RWPE2 (cell line): Measurements from ENCODE around the gene DUSP16.

Source experiments
- ATAC-seq: fragments of 200-7000 bp; cut with Tn5 transposase; 3 replicates; pipeline ENCODE4 v1.9.1; 2021; ENCODE audit warnings: low read depth
- DNase-seq: peaks from one replicate; pipeline ENCODE4 v3.0.0-alpha.2; 2020; ENCODE audit warnings: low spot score
- H3K27ac ChIP-seq: fragments of 450-650 bp; 2 replicates; pipeline ENCODE4 v1.5.1; 2017; ENCODE audit warnings: mild to moderate bottlenecking; ENCODE audit not compliant: poor library complexity, severe bottlenecking
- H3K27me3 ChIP-seq: fragments of 250-450 bp; sonication (Bioruptor Pico); 2 replicates; pipeline ENCODE4 v1.5.1; 2021; ENCODE audit warnings: mild to moderate bottlenecking, moderate library complexity; ENCODE audit not compliant: insufficient read depth, poor library complexity, severe bottlenecking
- H3K36me3 ChIP-seq: fragments of 250-450 bp; sonication (Bioruptor Pico); 2 replicates; pipeline ENCODE4 v1.5.1; 2020; ENCODE audit warnings: low read depth, mild to moderate bottlenecking, moderate library complexity
- H3K4me1 ChIP-seq: fragments of 250-450 bp; sonication (Bioruptor Pico); 2 replicates; pipeline ENCODE4 v1.5.1; 2021; ENCODE audit warnings: mild to moderate bottlenecking, moderate library complexity; ENCODE audit not compliant: insufficient read depth, poor library complexity, severe bottlenecking
- H3K4me3 ChIP-seq: fragments of 250-450 bp; sonication (Bioruptor Pico); 2 replicates; pipeline ENCODE4 v1.5.1; 2021; ENCODE audit warnings: mild to moderate bottlenecking, moderate library complexity; ENCODE audit not compliant: severe bottlenecking
- H3K9me3 ChIP-seq: fragments of 250-450 bp; sonication (Bioruptor Pico); 2 replicates; pipeline ENCODE4 v1.5.1; 2021; ENCODE audit warnings: mild to moderate bottlenecking, moderate library complexity; ENCODE audit not compliant: severe bottlenecking
- CTCF ChIP-seq: fragments of 450-650 bp; IDR thresholded peaks from one replicate; pipeline ENCODE4 v1.5.1; 2017; ENCODE audit warnings: mild to moderate bottlenecking, moderate library complexity; ENCODE audit not compliant: poor library complexity, severe bottlenecking

The DUSP16 gene

GRCh38 chr12:12560587-12561370 is 1.9 kb downstream of the DUSP16 start:
- peak overlapping the region; percentile 94 for H3K4me3 ChIP-seq
- ATAC-seq (peak; percentile 49; the same call in 2 of the 3 replicates), DNase-seq (no peak)
- H3K27me3 ChIP-seq = no peaks in the 10 kb centered on the region
- peaks cover 6% of the 10 kb centered on the region for H3K4me1 ChIP-seq
- H3K36me3 ChIP-seq = no peaks in the 10 kb centered on the region
- no peak for TF ChIP-seq CTCF
- peak overlapping the region; percentile 78 for H3K27ac ChIP-seq
- H3K9me3 ChIP-seq = no peaks in the 10 kb centered on the region

GRCh38 chr12:12559719-12560296 is 2.9 kb downstream of the DUSP16 start:
- Histone ChIP-seq H3K4me3 (no peak overlapping the region), H3K9me3 (no peaks in the 10 kb centered on the region), H3K27me3 (no peaks in the 10 kb centered on the region), H3K36me3 (no peaks in the 10 kb centered on the region), H3K27ac (no peak overlapping the region), H3K4me1 (peaks cover 6% of the 10 kb centered on the region)
- TF ChIP-seq CTCF = no peak
- DNase-seq (no peak), ATAC-seq (no peak)

GRCh38 chr12:12558291-12558690 is 4.4 kb downstream of the DUSP16 start:
- no peaks in the 10 kb centered on the region for H3K36me3 ChIP-seq
- H3K27ac ChIP-seq = no peak overlapping the region
- no peak for TF ChIP-seq CTCF
- H3K9me3 ChIP-seq = no peaks in the 10 kb centered on the region
- H3K4me3 ChIP-seq = no peak overlapping the region
- peaks cover 6% of the 10 kb centered on the region for H3K4me1 ChIP-seq
- H3K27me3 ChIP-seq = no peaks in the 10 kb centered on the region
- no peak for ATAC-seq
- DNase-seq = no peak

- ATAC-seq = no peak
- TF ChIP-seq CTCF = no peak
- H3K27ac ChIP-seq = no peak overlapping the region
- H3K27me3 ChIP-seq = no peaks in the 10 kb centered on the region
- no peak for DNase-seq
- no peak overlapping the region for H3K4me3 ChIP-seq
- H3K4me1 ChIP-seq = peaks cover 6% of the 10 kb centered on the region
- no peaks in the 10 kb centered on the region for H3K36me3 ChIP-seq
- H3K9me3 ChIP-seq = no peaks in the 10 kb centered on the region
These were observed 4.9 kb downstream of the DUSP16 start for GRCh38 chr12:12557733-12558132.

GRCh38 chr12:12555656-12556055 is 7.0 kb downstream of the DUSP16 start:
- H3K36me3 ChIP-seq = no peaks in the 10 kb centered on the region
- ATAC-seq = no peak
- peaks cover 6% of the 10 kb centered on the region for H3K4me1 ChIP-seq
- TF ChIP-seq CTCF = no peak
- no peak for DNase-seq
- no peaks in the 10 kb centered on the region for H3K9me3 ChIP-seq
- H3K4me3 ChIP-seq = no peak overlapping the region
- H3K27me3 ChIP-seq = no peaks in the 10 kb centered on the region
- no peak overlapping the region for H3K27ac ChIP-seq
